ENCODE measurements around the gene LCN10.

GRCh38 chr9:136690104-136690805, 52.5 kb downstream of the LCN10 start:
- TF ChIP-seq, protein P1, sequence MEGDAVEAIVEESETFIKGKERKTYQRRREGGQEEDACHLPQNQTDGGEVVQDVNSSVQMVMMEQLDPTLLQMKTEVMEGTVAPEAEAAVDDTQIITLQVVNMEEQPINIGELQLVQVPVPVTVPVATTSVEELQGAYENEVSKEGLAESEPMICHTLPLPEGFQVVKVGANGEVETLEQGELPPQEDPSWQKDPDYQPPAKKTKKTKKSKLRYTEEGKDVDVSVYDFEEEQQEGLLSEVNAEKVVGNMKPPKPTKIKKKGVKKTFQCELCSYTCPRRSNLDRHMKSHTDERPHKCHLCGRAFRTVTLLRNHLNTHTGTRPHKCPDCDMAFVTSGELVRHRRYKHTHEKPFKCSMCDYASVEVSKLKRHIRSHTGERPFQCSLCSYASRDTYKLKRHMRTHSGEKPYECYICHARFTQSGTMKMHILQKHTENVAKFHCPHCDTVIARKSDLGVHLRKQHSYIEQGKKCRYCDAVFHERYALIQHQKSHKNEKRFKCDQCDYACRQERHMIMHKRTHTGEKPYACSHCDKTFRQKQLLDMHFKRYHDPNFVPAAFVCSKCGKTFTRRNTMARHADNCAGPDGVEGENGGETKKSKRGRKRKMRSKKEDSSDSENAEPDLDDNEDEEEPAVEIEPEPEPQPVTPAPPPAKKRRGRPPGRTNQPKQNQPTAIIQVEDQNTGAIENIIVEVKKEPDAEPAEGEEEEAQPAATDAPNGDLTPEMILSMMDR (IDR thresholded peaks at IDR 0.05) = no peak
- TF ChIP-seq POLR2AphosphoS5 (IDR thresholded peaks at IDR 0.05) = no peak
- TF ChIP-seq POLR2A (IDR thresholded peaks at IDR 0.05) = no peak
- no peak for TF ChIP-seq EP300 (IDR thresholded peaks at IDR 0.05)
